Loucy (cell line): ENCODE data around the gene SLC44A4.

Experiments
- H2AFZ ChIP-seq: fragments of 200-600 bp; sonication (generic); 2 replicates; pipeline ENCODE4 v1.6.0; 2016; ENCODE audit warnings: antibody characterized with exemption, mild to moderate bottlenecking, low read length, moderate library complexity
- H3F3A ChIP-seq: fragments of 200-600 bp; 2 replicates; pipeline ENCODE4 v1.6.0; 2016; ENCODE audit warnings: antibody characterized with exemption, low read depth, mild to moderate bottlenecking
- H3K27me3 ChIP-seq: fragments of 200-600 bp; sonication (generic); 2 replicates; pipeline ENCODE4 v1.6.1; 2014; ENCODE audit warnings: low read length, mild to moderate bottlenecking; ENCODE audit not compliant: insufficient read depth, poor library complexity, severe bottlenecking
- H3K36me3 ChIP-seq: fragments of 200-600 bp; sonication (generic); 2 replicates; pipeline ENCODE4 v1.6.1; 2016; ENCODE audit warnings: low read length; ENCODE audit not compliant: insufficient read depth
- H3K4me1 ChIP-seq: fragments of 200-600 bp; sonication (generic); 2 replicates; pipeline ENCODE4 v1.5.1; 2014; ENCODE audit warnings: low read length, mild to moderate bottlenecking; ENCODE audit not compliant: insufficient read depth, poor library complexity, severe bottlenecking
- H3K4me2 ChIP-seq: fragments of 200-600 bp; sonication (generic); 2 replicates; pipeline ENCODE4 v1.6.0; 2014; ENCODE audit warnings: antibody characterized with exemption, low read length, low read depth, mild to moderate bottlenecking; ENCODE audit not compliant: poor library complexity, severe bottlenecking
- H3K4me3 ChIP-seq: fragments of 200-600 bp; sonication (generic); 2 replicates; pipeline ENCODE4 v1.5.1; 2014; ENCODE audit warnings: low read length, mild to moderate bottlenecking, mixed read lengths; ENCODE audit not compliant: poor library complexity, severe bottlenecking
- H3K79me2 ChIP-seq: fragments of 200-600 bp; sonication (generic); 2 replicates; pipeline ENCODE4 v1.6.1; 2014; ENCODE audit warnings: low read length; ENCODE audit not compliant: insufficient read depth
- H3K9ac ChIP-seq: fragments of 200-600 bp; sonication (generic); 2 replicates; pipeline ENCODE4 v1.6.0; 2014; ENCODE audit warnings: mild to moderate bottlenecking, low read depth, low read length, moderate library complexity; ENCODE audit not compliant: poor library complexity, severe bottlenecking
- H3K9me2 ChIP-seq: fragments of 200-600 bp; sonication (generic); replicated peaks from 2 replicates; pipeline ENCODE4 v1.6.1; 2016; ENCODE audit warnings: low read depth, low read length, mixed read lengths
- H3K9me3 ChIP-seq: fragments of 200-600 bp; sonication (generic); 2 replicates; pipeline ENCODE4 v1.6.1; 2014; ENCODE audit warnings: mild to moderate bottlenecking, antibody characterized with exemption, low read length, low read depth; ENCODE audit not compliant: insufficient read depth
- H4K20me1 ChIP-seq: fragments of 200-600 bp; sonication (generic); 2 replicates; pipeline ENCODE4 v1.6.0; 2014; ENCODE audit warnings: antibody characterized with exemption, low read length, mild to moderate bottlenecking; ENCODE audit not compliant: insufficient read depth, poor library complexity, severe bottlenecking
- EZH2phosphoT487 ChIP-seq: fragments of 200-600 bp; IDR thresholded peaks from 2 replicates; pipeline ENCODE4 v1.6.1; 2018; ENCODE audit warnings: antibody characterized with exemption, mild to moderate bottlenecking, moderate library complexity, borderline replicate concordance
- TF ChIP-seq, protein P1 (sequence below): fragments of 200-600 bp; sonication (generic); conservative IDR thresholded peaks from 2 replicates; pipeline ENCODE4 v1.5.1; 2014; ENCODE audit warnings: mild to moderate bottlenecking, antibody characterized with exemption, low read length

The SLC44A4 gene

GRCh38 chr6:31829633-31830283 is 49.0 kb downstream of the SLC44A4 start:
- no peaks in the 10 kb centered on the region for H4K20me1 ChIP-seq
- peak overlapping the region; percentile 75 for H3K9ac ChIP-seq
- peak overlapping the region; percentile 73 for H3K4me2 ChIP-seq
- TF ChIP-seq, protein P1, sequence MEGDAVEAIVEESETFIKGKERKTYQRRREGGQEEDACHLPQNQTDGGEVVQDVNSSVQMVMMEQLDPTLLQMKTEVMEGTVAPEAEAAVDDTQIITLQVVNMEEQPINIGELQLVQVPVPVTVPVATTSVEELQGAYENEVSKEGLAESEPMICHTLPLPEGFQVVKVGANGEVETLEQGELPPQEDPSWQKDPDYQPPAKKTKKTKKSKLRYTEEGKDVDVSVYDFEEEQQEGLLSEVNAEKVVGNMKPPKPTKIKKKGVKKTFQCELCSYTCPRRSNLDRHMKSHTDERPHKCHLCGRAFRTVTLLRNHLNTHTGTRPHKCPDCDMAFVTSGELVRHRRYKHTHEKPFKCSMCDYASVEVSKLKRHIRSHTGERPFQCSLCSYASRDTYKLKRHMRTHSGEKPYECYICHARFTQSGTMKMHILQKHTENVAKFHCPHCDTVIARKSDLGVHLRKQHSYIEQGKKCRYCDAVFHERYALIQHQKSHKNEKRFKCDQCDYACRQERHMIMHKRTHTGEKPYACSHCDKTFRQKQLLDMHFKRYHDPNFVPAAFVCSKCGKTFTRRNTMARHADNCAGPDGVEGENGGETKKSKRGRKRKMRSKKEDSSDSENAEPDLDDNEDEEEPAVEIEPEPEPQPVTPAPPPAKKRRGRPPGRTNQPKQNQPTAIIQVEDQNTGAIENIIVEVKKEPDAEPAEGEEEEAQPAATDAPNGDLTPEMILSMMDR: peak; percentile 66
- TF ChIP-seq EZH2phosphoT487: no peak
- H3K36me3 ChIP-seq: no peaks in the 10 kb centered on the region
- no peaks in the 10 kb centered on the region for H3K9me2 ChIP-seq
- H3K27me3 ChIP-seq: no peaks in the 10 kb centered on the region
- H3K4me1 ChIP-seq: peaks cover 7% of the 10 kb centered on the region
- no peaks in the 10 kb centered on the region for H3K9me3 ChIP-seq
- H2AFZ ChIP-seq: peak overlapping the region; percentile 36
- H3K79me2 ChIP-seq: peaks cover 24% of the 10 kb centered on the region
- H3F3A ChIP-seq: peaks cover 3% of the 10 kb centered on the region; the same call in 1 of the 2 replicates
- peak overlapping the region; percentile 77 for H3K4me3 ChIP-seq

- Histone ChIP-seq H3K9me3 (no peaks in the 10 kb centered on the region), H3K9me2 (no peaks in the 10 kb centered on the region), H4K20me1 (no peaks in the 10 kb centered on the region), H3K36me3 (no peaks in the 10 kb centered on the region), H3K9ac (peak within 1 kb of the TSS; percentile 73), H2AFZ (peak within 1 kb of the TSS; percentile 85), H3K27me3 (no peaks in the 10 kb centered on the region), H3K79me2 (peaks cover 22% of the 10 kb centered on the region), H3K4me1 (peaks cover 14% of the 10 kb centered on the region), H3F3A (peaks cover 6% of the 10 kb centered on the region), H3K4me3 (peak within 1 kb of the TSS; percentile 74), H3K4me2 (peak within 1 kb of the TSS; percentile 78)
- TF ChIP-seq EZH2phosphoT487: no peak
- TF ChIP-seq, protein P1: no peak
These were observed 51.3 kb downstream of the SLC44A4 start, which contains the start of gene HSPA1B for GRCh38 chr6:31827286-31828079. TSS of gene HSPA1B (plus strand) at chr6:31827738. CDS start at chr6:31827951, 213 bp downstream.

- no peaks in the 10 kb centered on the region for H3K9me3 ChIP-seq
- H3F3A ChIP-seq: peaks cover 8% of the 10 kb centered on the region
- H3K4me1 ChIP-seq: peaks cover 17% of the 10 kb centered on the region
- H3K36me3 ChIP-seq: no peaks in the 10 kb centered on the region
- TF ChIP-seq, protein P1: no peak
- TF ChIP-seq EZH2phosphoT487: no peak
- peak overlapping the region; percentile 78 for H3K4me2 ChIP-seq
- H3K9me2 ChIP-seq: no peaks in the 10 kb centered on the region
- H3K4me3 ChIP-seq: peak overlapping the region; percentile 74
- H2AFZ ChIP-seq: peak overlapping the region; percentile 85
- peak overlapping the region; percentile 73 for H3K9ac ChIP-seq
- peaks cover 19% of the 10 kb centered on the region for H3K79me2 ChIP-seq
- H3K27me3 ChIP-seq: no peaks in the 10 kb centered on the region
- no peaks in the 10 kb centered on the region for H4K20me1 ChIP-seq
These were observed 52.0 kb downstream of the SLC44A4 start for GRCh38 chr6:31826793-31827285.
